ENCODE data around the gene NFYB. TPM values are rescaled to one million over a fixed set of nuclear protein-coding genes. Genes with fewer than 3 reads are reported as not detected.

NFYB gene
- total RNA-seq, 1 experiment from 2014 or later, result 22.4 TPM

DNA sequence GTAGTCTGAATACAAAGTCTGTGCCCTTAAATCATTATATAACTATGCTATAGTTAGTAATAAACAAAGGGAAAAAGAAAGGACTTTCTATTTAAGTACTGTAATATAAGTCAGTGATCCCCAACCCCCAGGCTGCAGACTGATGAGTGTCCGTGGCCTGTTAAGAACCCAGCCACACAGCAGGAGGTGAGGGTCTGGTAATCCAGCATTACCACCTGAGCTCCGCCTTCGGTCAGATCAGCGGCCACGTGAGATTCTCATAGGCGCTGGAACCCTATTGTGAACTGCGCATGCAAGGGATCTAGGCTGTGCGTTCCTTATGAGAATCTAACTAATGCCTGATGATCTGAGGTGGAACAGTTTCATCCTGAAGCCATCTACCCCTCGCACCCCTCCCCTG is 15.7 kb downstream of the NFYB start:
- CTCF ChIA-PET, result interaction anchor here (1.6 kb wide), 1 partner anchor 14 kb away, joined by 13 read pairs; no protein-coding TSS in a partner anchor

More for the DNA sequence above, 15.7 kb downstream of the NFYB start:
- Histone ChIP-seq H3K4me3 (replicated peaks in 1 of 2; ENCODE audit: low read depth in 1 of 2, low read length in 2 of 2) (no peak overlapping the region), H3K4me1 (ENCODE audit: control insufficient read depth in 1 of 2, insufficient read depth in 2 of 2, low read length in 2 of 2) (peaks cover 0 to 13% of the 10 kb centered on the region in 2 experiments; a peak in 3 of 4 replicates), H3K9me2 (ENCODE audit: insufficient read depth) (no peaks in the 10 kb centered on the region), H3K9ac (ENCODE audit: low read length) (no peak overlapping the region), H3K36me3 (ENCODE audit: control insufficient read depth in 1 of 2, insufficient read depth in 2 of 2, low read length in 2 of 2) (peaks cover 20 to 23% of the 10 kb centered on the region in 2 experiments), H3K27ac (ENCODE audit: low read depth, low read length) (no peak overlapping the region), H3K79me2 (ENCODE audit: insufficient read depth, low read length) (no peaks in the 10 kb centered on the region), H3K4me2 (ENCODE audit: low read length) (no peak overlapping the region), H2AFZ (ENCODE audit: low read depth, low read length, poor library complexity, severe bottlenecking) (no peak overlapping the region), H3K27me3 (ENCODE audit: insufficient read depth, low read length) (no peaks in the 10 kb centered on the region), H4K20me1 (ENCODE audit: insufficient read depth) (no peaks in the 10 kb centered on the region), H3K9me3 (ENCODE audit: control insufficient read depth in 1 of 2, insufficient read depth in 1 of 2, low read depth in 1 of 2, low read length in 2 of 2) (no peaks in the 10 kb centered on the region)
- ATAC-seq (no peak), DNase-seq (ENCODE audit: low read depth, low spot score) (no peak)
- RAD21 ChIA-PET (ENCODE audit: low non-redundant PET in 1 of 2, low total read pairs in 2 of 2, uncharacterized antibody in 2 of 2, unreplicated experiment in 2 of 2), result no interaction called here
- intact Hi-C loops (cut with micrococcal nuclease), result no loop called here
- no peak for TF ChIP-seq EGR1 (IDR thresholded peaks at IDR 0.05; ENCODE audit: low read depth)
- TF ChIP-seq CEBPB (IDR thresholded peaks at IDR 0.05; ENCODE audit: low read depth), result no peak
- TF ChIP-seq RAD21 (IDR thresholded peaks at IDR 0.05; ENCODE audit: low read depth), result no peak
- TF ChIP-seq, protein P1, sequence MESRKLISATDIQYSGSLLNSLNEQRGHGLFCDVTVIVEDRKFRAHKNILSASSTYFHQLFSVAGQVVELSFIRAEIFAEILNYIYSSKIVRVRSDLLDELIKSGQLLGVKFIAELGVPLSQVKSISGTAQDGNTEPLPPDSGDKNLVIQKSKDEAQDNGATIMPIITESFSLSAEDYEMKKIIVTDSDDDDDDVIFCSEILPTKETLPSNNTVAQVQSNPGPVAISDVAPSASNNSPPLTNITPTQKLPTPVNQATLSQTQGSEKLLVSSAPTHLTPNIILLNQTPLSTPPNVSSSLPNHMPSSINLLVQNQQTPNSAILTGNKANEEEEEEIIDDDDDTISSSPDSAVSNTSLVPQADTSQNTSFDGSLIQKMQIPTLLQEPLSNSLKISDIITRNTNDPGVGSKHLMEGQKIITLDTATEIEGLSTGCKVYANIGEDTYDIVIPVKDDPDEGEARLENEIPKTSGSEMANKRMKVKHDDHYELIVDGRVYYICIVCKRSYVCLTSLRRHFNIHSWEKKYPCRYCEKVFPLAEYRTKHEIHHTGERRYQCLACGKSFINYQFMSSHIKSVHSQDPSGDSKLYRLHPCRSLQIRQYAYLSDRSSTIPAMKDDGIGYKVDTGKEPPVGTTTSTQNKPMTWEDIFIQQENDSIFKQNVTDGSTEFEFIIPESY (IDR thresholded peaks at IDR 0.05; ENCODE audit: extremely low read depth, insufficient replicate concordance, low read length), result no peak
- TF ChIP-seq SP1 (IDR thresholded peaks at IDR 0.05; ENCODE audit: low read depth), result no peak
- no peak for TF ChIP-seq ZNF274 (IDR thresholded peaks at IDR 0.05; ENCODE audit: low read depth, low read length)
- TF ChIP-seq POLR2AphosphoS5 (IDR thresholded peaks at IDR 0.05; ENCODE audit: low read depth, low read length), result no peak
- no peak for TF ChIP-seq CTCF (IDR thresholded peaks at IDR 0.05 in 2 of 3, conservative IDR thresholded peaks at IDR 0.05 in 1 of 3; ENCODE audit: borderline replicate concordance in 1 of 3, insufficient read depth in 1 of 3, low read depth in 2 of 3, low read length in 2 of 3)
- no TSS peak for BruUV-seq (replicated peaks)
- POLR2A ChIA-PET, result interaction anchor here (1.7 kb wide), 1 partner anchor 14 kb away, joined by 3 read pairs; no protein-coding TSS in a partner anchor
